IPS-NIHi7 (cell line): ENCODE data around the gene SNX9.
"Not testable (repeated sequence)": the region's sequence is repeated elsewhere in the genome, so short reads cannot be mapped to it uniquely, and the experiment has no call there.

Source experiments
- DNase-seq: peaks from one replicate; pipeline ENCODE4 v3.0.0; 2012; ENCODE audit warnings: mixed read lengths; ENCODE audit errors: extremely low spot score

SNX9 gene

GRCh38 chr6:157831424-157832249 lies 8.6 kb downstream of the SNX9 start:
- peak; percentile 63 for DNase-seq

- no peak for DNase-seq
Measured at GRCh38 chr6:157832250-157832967, 9.4 kb downstream of the SNX9 start.

GRCh38 chr6:157834549-157834948 lies 11.5 kb downstream of the SNX9 start:
- no peak for DNase-seq

- DNase-seq, result no peak
Measured at GRCh38 chr6:157838718-157839430, 15.8 kb downstream of the SNX9 start.

- no peak for DNase-seq
Measured at GRCh38 chr6:157839606-157840005, 16.6 kb downstream of the SNX9 start.

GRCh38 chr6:157840261-157840660 lies 17.2 kb downstream of the SNX9 start:
- DNase-seq, result no peak

- DNase-seq, result no peak
Measured at GRCh38 chr6:157840776-157841175, 17.7 kb downstream of the SNX9 start.

- DNase-seq, result no peak
Measured at GRCh38 chr6:157841211-157841840, 18.3 kb downstream of the SNX9 start.

- DNase-seq, result no peak
Measured at GRCh38 chr6:157842212-157842611, 19.2 kb downstream of the SNX9 start.

- DNase-seq, result not testable (repeated sequence)
Measured at GRCh38 chr6:157844196-157844595, 21.1 kb downstream of the SNX9 start.

GRCh38 chr6:157845493-157846259 lies 22.6 kb downstream of the SNX9 start:
- DNase-seq, result no peak

- no peak for DNase-seq
Measured at GRCh38 chr6:157847846-157848245, 24.8 kb downstream of the SNX9 start.

GRCh38 chr6:157848693-157849092 lies 25.6 kb downstream of the SNX9 start:
- no peak for DNase-seq

- DNase-seq, result no peak
Measured at GRCh38 chr6:157849288-157850017, 26.4 kb downstream of the SNX9 start.

- DNase-seq, result no peak
Measured at GRCh38 chr6:157850030-157850429, 27.0 kb downstream of the SNX9 start.

GRCh38 chr6:157853018-157853805 lies 30.2 kb downstream of the SNX9 start:
- DNase-seq, result no peak

GRCh38 chr6:157853902-157854502 lies 31.0 kb downstream of the SNX9 start:
- DNase-seq, result no peak

- DNase-seq, result no peak
Measured at GRCh38 chr6:157855325-157855724, 32.3 kb downstream of the SNX9 start.

GRCh38 chr6:157855804-157856203 lies 32.8 kb downstream of the SNX9 start:
- DNase-seq, result not testable (repeated sequence)
